ENCODE measurements around the gene ZNF79. TPM values are rescaled to one million over a fixed set of nuclear protein-coding genes. Genes with fewer than 3 reads are reported as not detected.

Gene ZNF79
- total RNA-seq, 2 experiments from 2014 or later, result 7.9 to 8.1 TPM

Other genes starting within 250 kb of the ZNF79 start
- gene GARNL3, start 159.6 kb upstream of the ZNF79 start, total RNA-seq, result 1 to 10 TPM; 1.2 to 4.6 TPM
- gene SLC2A8, start 27.2 kb upstream of the ZNF79 start, total RNA-seq, result 1 to 10 TPM; 3.4 TPM
- 1,000 to 10,000 TPM; 3,038 to 3,119 TPM for gene RPL12, start 27.0 kb downstream of the ZNF79 start, total RNA-seq
- gene LRSAM1, start 27.1 kb downstream of the ZNF79 start, total RNA-seq, result 1 to 10 TPM; 8.8 to 9.9 TPM
- 10 to 100 TPM; 17.4 to 17.8 TPM for gene STXBP1, start 187.9 kb downstream of the ZNF79 start, total RNA-seq